Mucosa of descending colon (tissue), 3 donors: ENCODE measurements around the gene RABEP2. TPM values are rescaled to one million over a fixed set of nuclear protein-coding genes. Genes with fewer than 3 reads are reported as not detected.
"Not testable (repeated sequence)": the region's sequence is repeated elsewhere in the genome, so short reads cannot be mapped to it uniquely, and the experiment has no call there.

ENCODE experiments used
- ATAC-seq: fragments of 200-7000 bp; cut with Tn5 transposase; one replicate; pipeline ENCODE4 v1.9.1; 2020; ENCODE audit warnings: mild to moderate bottlenecking, moderate library complexity
- DNase-seq, 3 donors: peaks; one replicate each; pipeline ENCODE4 v3.0.0-alpha.2; 2020
- H3K36me3 ChIP-seq: fragments of 200-600 bp; one replicate; pipeline ENCODE4 v1.8.0; 2021; ENCODE audit warnings: low read depth, mild to moderate bottlenecking
- H3K4me1 ChIP-seq: fragments of 200-600 bp; one replicate; pipeline ENCODE4 v1.8.0; 2021; ENCODE audit warnings: low read depth, mild to moderate bottlenecking
- H3K4me3 ChIP-seq: fragments of 200-600 bp; one replicate; pipeline ENCODE4 v1.8.0; 2021; ENCODE audit warnings: mild to moderate bottlenecking
- H3K9me3 ChIP-seq: fragments of 200-600 bp; one replicate; pipeline ENCODE4 v1.8.0; 2021; ENCODE audit warnings: mild to moderate bottlenecking
- intact Hi-C, 2 donors: fragments of 100-400 bp; cut with DNase I in 1 of 2; cut with micrococcal nuclease in 1 of 2; formaldehyde crosslinking; loops; one replicate each; pipeline versions ENCODE4 v1.11.0 to v1.11.1; 2022; cut with DNase I, micrococcal nuclease
- total RNA-seq, 3 donors: library from RNA; stranded (reverse); fragmentation: NEBNext Ultra II Directional in 2 of 3; extraction: Animal tissue kit (Norgen Biotek cat#: 25700) in 2 of 3; gene quantifications; one replicate each; pipeline versions ENCODE4 v1.2.1 to v1.2.4, GENCODE V29; 2021 to 2023
- TF ChIP-seq, protein P1 (sequence below): fragments of 200-600 bp; IDR thresholded peaks from one replicate; pipeline ENCODE4 v1.8.0; 2022; ENCODE audit warnings: antibody characterized with exemption, mild to moderate bottlenecking
- donor health status: DM: no; HTN: no; CAD: no; lungs with moderate emphysema.
- donor health status: DM: no; HTN: no; CAD: no.
- donor health status: DM: no; HTN: yes; CAD: no.

The RABEP2 gene
- total RNA-seq, 3 donors from 2014 or later = 35.1 to 43.2 (median 35.7) TPM

GRCh38 chr16:28931801-28932225 lies 6.8 kb upstream of the RABEP2 start, which contains the start of gene CD19:
TSS of gene CD19 (plus strand) at chr16:28931971. CDS start at chr16:28932001, 30 bp downstream.
- Histone ChIP-seq H3K9me3 (no peaks in the 10 kb centered on the region), H3K36me3 (no peaks in the 10 kb centered on the region), H3K4me3 (no peak within 1 kb of the TSS), H3K4me1 (peaks cover 5% of the 10 kb centered on the region)
- DNase-seq (peak in 1 of 3 donors; percentile 67), ATAC-seq (no peak)
- intact Hi-C loops = no loop called here
- TF ChIP-seq, protein P1, sequence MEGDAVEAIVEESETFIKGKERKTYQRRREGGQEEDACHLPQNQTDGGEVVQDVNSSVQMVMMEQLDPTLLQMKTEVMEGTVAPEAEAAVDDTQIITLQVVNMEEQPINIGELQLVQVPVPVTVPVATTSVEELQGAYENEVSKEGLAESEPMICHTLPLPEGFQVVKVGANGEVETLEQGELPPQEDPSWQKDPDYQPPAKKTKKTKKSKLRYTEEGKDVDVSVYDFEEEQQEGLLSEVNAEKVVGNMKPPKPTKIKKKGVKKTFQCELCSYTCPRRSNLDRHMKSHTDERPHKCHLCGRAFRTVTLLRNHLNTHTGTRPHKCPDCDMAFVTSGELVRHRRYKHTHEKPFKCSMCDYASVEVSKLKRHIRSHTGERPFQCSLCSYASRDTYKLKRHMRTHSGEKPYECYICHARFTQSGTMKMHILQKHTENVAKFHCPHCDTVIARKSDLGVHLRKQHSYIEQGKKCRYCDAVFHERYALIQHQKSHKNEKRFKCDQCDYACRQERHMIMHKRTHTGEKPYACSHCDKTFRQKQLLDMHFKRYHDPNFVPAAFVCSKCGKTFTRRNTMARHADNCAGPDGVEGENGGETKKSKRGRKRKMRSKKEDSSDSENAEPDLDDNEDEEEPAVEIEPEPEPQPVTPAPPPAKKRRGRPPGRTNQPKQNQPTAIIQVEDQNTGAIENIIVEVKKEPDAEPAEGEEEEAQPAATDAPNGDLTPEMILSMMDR = no peak

DNA sequence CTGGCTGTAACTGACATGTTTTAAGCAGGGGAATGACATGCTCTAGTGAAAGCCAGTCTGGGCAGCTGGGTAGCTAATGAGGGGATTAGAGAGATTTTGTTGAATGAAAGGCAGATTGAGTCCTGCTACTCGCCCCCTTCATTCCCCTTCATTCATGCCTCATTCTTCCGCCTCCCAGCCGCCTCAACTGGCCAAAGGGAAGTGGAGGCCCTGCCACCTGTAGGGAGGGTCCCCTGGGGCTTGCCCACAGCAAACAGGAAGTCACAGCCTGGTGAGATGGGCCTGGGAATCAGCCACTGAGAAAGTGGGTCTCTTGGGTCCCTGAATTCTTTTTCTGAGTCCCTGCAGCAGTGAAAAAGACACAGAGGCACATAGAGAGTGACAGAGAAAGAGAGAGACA lies 5.6 kb upstream of the RABEP2 start:
- ATAC-seq = peak; percentile 38
- DNase-seq = peak in 1 of 3 donors; percentile 67
- Histone ChIP-seq H3K4me3 (no peak overlapping the region), H3K36me3 (no peaks in the 10 kb centered on the region), H3K4me1 (no peaks in the 10 kb centered on the region), H3K9me3 (no peaks in the 10 kb centered on the region)
- intact Hi-C loops = no loop called here
- TF ChIP-seq, protein P1 = no peak

DNA sequence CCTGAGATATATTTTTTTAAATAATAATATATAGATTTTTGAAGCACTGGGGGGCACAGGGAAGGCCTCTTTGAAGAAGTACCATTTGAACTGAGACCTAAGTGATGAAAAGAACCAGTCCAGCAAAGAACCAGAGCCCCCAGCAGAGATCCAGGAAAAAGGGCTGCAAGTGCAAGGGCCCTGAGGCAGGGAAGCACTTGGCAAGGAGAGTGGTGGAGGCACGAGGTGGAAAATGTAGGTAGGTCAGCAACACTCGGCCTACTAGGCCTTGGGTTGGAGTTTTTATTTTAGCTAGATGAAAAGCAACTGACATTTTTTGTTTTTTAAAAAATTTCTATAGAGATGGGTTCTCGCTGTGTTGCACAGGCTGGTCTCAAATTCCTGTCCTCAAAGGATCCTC lies 5.2 kb upstream of the RABEP2 start:
- ATAC-seq = no peak

DNA sequence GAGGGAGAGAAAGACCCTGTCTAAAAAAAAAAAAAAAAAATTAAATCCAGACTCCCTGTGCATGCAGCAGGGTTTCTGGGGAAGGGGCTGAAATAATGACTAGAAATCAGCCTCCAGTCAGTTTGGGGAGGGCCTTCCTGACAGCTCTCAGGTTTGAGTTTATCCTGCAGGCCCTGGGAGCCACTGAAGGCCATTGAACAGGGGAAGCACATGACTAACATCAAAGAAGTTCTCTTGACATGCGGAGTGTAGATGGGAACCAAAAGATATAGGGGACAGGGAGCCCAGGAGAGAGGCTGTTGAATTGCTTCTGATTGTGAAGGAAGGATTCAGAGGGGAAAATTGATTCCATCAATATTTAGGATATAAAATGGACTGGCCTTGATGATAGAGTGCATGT lies 2.8 kb upstream of the RABEP2 start:
- DNase-seq (no peak), ATAC-seq (no peak)
- intact Hi-C loops = no loop called here

More for the DNA sequence above, 5.2 kb upstream of the RABEP2 start:
- intact Hi-C loops = no loop called here
- Histone ChIP-seq H3K9me3 (no peaks in the 10 kb centered on the region), H3K4me3 (no peak overlapping the region), H3K36me3 (no peaks in the 10 kb centered on the region), H3K4me1 (no peaks in the 10 kb centered on the region)
- TF ChIP-seq, protein P1 = no peak
- no peak for DNase-seq

GRCh38 chr16:28926284-28926683 lies 1.2 kb upstream of the RABEP2 start:
- ATAC-seq, H3K9me3 ChIP-seq, H3K4me3 ChIP-seq, H3K36me3 ChIP-seq, intact Hi-C loops, DNase-seq, H3K4me1 ChIP-seq: not testable (repeated sequence)

More for the DNA sequence above, 2.8 kb upstream of the RABEP2 start:
- Histone ChIP-seq H3K36me3 (no peaks in the 10 kb centered on the region), H3K4me1 (peaks cover 6% of the 10 kb centered on the region), H3K4me3 (no peak overlapping the region), H3K9me3 (no peaks in the 10 kb centered on the region)
- TF ChIP-seq, protein P1 = no peak

- ATAC-seq = peak; percentile 49
- Histone ChIP-seq H3K36me3 (no peaks in the 10 kb centered on the region), H3K4me1 (peaks cover 6% of the 10 kb centered on the region), H3K9me3 (no peaks in the 10 kb centered on the region), H3K4me3 (peak overlapping the region; percentile 55)
- TF ChIP-seq, protein P1 = no peak
- intact Hi-C loops = no loop called here
- peak in 2 of 3 donors; percentile 82 to 88 for DNase-seq
These were observed 569 bp upstream of the RABEP2 start for GRCh38 chr16:28925386-28926228.
